HG03159 (cell line): ENCODE results near the gene BRWD1.
"Not testable (repeated sequence)": the region's sequence is repeated elsewhere in the genome, so short reads cannot be mapped to it uniquely, and the experiment has no call there.

ENCODE experiments used
- ATAC-seq: cut with Tn5 transposase; IDR thresholded peaks from one replicate; pipeline ENCODE4 v1.9.1; 2021; ENCODE audit warnings: mild to moderate bottlenecking, moderate library complexity; ENCODE audit not compliant: unreplicated experiment

Gene BRWD1

DNA sequence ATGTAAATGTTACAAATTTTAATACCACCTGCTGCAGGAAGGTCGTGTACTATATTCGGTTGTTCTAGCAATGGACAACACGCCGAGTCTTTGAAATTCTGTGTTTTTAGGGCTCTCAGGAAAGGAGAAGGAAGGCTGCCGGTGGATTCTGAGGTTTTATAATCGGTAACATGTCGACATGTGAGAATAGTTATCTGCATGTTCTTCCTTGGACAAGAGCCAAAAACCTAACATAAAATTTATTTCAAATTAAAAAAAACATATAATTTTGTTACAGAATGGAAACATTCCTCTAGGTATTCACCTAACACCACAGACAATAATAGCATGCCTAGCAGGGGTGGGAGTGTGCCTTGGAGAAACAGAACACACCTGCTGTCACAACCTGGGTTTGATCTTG lies 135.0 kb downstream of the BRWD1 start:
- ATAC-seq: no peak

DNA sequence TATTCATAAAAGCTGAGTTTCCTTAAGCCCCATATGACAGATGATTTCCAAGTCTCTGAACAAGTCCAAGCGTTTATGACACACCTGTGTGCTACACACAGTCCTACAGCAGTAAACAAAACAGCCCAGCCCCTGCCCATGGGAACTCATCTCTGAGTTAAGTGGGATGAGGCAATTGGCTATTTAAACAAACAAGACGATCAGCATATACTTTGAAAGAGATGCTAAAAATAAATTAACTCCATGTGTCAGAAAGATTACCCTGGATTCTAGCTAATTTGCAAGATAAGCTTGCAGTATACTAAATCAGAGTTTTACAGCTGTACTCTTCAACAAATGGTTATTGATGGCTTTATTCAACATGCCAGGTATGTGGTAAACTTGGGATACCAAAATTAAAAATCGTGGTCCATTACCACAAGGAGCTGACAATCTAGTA lies 137.1 kb downstream of the BRWD1 start:
- no peak for ATAC-seq

DNA sequence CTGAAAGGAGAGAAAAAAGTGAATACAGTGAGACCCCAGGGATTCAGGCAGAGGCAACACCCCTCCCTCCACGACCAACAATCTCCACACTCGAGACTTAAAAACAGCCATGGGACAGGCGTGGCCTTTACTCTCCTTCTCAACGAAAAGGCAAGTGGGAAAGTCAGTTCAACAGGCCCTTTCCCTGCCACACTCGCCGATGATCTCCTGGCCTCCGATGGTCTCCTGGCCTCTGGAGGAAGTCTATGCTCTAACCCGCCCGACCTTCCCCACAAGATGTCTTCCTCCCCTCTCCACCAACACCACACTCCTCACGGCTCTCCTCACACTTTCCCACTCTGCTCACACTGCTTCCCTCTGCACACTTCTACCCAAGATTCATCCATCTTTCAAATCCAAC lies 137.8 kb downstream of the BRWD1 start:
- no peak for ATAC-seq

DNA sequence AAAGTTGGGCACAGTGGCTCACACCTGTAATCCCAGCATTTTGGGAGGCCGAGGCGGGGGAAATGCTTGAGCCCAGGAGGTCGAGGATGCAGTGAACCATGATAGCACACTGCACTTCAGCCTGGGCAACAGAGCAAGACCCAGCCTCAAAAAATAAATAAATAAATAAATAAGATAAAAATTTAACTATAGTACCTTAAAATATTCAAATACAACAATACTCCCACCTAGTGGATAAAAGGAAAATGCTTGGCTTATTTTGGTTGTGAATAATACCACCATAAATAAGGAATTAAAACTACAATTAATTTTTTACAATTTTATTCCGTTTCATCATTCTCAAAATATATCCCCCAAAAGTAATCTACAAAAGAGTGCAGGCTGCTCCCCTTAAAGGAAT lies 138.3 kb downstream of the BRWD1 start:
- no peak for ATAC-seq

DNA sequence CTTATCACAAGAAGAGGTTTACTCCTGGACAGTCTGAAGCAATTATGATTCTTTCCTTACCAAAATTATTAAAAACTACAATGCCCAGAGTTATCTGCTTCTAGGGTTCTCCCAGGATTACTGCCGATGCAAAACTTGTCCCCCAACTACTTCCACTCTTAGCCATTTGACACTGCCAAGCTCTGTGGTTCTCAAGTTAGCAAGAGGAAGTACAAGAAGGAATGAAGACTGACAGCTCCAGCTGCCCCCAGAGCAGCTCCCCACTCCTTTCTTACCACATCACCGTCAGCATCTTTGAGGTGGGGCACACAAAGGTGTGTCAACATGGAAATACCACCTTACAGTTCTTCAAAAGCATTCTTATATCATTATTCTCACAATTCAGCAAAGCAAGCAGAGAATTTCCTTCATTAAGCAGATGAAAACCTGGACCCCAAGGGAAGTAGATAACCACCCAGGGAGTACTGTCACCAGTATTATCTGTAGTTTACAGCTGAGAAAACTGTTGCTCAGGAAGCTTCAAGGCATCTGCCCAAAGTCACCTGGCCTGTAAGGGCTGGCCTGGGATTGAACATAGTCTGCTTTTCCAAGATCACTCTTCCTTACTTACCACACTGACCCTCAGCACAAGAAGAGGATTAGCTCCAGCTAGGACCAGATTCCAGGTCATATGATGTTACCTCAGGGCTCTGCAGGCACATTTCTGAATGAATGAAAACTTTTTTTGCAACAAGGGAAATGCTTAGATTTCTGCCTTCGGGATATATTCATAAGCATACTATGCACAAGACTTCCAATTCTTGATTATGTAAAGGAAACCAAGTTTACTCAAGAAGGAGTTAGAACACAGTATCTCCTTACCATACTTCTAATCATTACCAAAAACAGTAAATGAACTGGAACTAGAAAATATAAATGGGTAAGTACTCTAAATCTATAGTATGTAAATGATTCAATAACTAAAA lies 139.4 kb downstream of the BRWD1 start:
- no peak for ATAC-seq

DNA sequence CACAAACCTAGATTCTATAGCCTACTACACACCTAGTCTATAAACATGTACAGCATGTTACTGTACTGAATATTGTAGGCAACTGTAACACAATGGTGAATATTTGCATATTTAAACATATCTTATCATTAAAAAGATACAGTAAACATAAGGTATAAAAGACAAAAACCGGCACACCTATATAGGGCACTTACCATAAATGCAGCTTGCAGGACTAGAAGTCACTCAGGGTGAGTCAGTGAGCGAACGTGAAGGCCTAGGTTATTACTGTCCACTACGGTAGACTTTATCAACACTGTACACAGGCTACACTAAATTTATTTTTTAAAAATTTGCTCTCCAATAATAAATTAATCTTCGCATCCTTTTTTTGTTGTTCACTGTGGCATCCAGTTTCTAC lies 143.5 kb downstream of the BRWD1 start:
- no peak for ATAC-seq

DNA sequence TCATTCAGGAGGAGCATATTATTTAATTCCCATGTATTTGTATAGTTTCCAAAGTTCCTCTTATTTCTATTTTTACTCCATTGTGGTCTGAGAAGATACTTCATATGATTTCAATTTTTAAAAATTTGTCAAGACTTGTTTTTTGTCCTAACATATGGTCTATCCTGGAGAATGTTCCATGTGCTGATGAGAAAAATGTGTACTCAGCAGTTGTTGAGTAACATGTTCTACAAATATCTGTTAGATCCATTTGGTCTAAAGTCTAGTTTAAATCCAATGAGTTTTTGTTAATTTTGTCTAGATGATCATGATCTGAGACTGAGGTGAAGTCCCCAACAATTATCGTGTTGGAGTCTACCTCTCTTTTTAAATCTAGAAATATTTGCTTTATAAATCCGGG lies 144.6 kb downstream of the BRWD1 start:
- ATAC-seq: no peak

DNA sequence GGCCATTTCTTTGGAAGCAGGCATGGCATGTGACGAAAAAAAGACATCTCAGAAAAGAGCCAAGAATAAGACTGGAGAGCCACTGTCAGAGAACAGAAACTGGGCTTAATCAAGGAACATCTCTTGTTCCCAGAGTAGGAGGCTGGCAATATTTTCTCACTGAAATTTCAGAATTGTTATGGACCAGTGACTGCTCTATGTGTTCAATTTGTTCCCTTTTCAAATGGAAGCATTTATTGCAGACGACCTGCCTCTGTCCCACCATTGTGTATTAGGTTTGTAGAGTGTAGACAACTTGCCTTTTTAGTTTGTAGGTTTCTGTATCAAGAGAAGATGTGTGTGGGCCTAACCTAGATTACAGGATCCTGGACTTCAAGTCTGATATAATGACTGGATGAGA lies 148.9 kb downstream of the BRWD1 start:
- ATAC-seq: no peak

DNA sequence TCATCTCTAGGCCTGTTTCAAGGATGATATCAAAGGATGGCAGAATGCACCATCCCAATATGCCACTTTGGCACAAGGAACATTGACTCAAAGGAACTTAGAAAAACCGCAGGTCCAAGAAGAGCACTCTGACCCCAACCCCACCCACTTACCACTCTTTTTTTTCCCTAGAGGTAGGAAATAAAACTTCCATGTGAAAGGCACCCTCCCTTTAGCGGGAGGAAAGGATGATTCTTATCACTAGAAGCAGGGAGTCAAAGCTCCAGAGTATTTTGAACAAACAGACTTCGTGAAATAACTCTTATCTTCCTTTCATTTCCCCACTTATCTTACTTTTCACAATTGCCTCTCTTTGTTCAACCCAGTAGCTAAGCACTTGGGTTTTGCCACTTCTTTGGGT lies 152.4 kb downstream of the BRWD1 start:
- no peak for ATAC-seq

DNA sequence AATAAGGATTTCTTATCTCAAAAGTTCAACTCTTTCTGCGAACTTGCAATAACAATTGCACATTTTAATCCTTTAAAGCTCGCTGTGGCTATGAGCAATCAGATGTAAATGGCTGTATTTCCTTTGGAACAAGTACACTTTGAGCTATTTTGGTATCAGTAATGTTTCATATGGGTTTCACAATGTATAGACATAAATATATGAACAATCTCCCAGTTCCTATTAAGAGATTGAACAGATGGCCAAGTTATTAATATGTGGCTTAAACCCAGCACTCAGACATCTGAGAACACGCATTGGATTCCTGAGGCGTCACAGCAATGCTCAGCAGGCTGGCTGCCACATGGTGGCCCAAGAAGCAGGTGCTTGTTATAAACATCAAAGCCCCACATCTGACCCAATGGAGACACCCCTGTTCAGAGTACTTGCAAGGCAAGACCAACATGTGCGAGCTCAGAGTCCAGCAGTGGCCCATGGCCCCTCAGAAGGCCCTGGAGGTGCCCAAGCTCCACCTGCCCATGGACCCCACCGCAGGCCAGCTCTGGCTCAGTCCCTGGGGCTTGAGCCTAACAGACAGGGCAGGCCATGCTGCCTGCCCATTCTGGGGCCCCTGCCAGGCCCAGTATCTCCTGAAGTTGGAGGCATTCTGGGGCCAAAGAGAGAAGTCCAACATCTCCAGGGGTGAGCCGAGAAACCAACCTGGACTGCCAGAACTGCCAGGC lies 153.9 kb downstream of the BRWD1 start:
- no peak for ATAC-seq

DNA sequence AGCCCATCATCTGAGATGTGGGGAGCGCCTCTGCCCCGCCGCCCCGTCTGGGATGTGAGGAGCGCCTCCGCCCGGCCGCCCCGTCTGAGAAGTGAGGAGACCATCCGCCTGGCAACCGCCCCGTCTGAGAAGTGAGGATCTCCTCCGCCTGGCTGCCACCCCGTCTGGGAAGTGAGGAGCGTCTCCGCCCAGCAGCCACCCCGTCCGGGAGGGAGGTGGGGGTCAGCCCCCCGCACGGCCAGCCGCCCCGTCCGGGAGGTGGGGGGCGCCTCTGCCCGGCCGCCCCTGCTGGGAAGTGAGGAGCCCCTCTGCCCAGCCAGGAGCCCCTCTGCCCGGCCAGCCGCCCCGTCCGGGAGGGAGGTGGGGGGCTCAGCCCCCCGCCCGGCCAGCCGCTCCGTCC lies 156.2 kb downstream of the BRWD1 start:
- not testable (repeated sequence) for ATAC-seq

DNA sequence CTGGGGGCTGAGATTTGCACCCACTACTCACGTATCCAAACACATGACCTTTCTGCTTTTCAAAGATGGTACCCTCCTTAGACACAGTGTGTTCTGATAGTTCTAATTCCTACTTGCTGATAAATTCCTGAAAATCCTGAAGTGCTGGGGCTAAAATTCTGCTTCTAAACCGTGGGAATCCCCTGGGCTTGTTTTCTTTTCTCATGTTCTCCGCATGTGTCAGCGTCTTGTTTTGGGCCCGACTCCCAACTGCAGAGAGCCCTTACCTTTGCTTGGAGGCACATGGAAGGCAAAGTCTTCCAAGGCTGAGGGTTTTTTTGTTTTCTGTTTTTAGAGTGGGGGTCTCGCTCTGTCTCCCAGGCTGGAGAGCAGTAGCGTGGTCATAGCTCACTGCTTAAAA lies 157.4 kb downstream of the BRWD1 start:
- ATAC-seq: no peak

DNA sequence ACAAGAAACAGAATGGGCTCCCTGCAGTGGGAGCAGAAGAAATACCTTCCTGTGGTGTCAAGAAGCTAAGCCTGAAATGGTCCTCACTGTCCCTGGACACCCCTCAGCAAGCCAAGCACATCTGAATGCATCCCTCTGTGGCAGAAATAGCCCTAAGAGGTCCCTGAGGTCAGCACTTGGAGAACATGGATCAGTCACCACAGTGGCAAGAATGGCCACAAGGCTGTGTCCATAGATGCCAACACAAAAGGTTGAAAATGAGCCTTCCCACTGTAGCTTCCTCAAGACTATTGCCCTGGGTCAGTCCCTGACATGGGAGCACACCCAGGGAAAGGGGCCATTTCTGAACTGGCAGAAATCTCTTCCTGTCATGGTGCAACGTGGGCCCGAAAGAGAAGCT lies 157.9 kb downstream of the BRWD1 start:
- no peak for ATAC-seq

DNA sequence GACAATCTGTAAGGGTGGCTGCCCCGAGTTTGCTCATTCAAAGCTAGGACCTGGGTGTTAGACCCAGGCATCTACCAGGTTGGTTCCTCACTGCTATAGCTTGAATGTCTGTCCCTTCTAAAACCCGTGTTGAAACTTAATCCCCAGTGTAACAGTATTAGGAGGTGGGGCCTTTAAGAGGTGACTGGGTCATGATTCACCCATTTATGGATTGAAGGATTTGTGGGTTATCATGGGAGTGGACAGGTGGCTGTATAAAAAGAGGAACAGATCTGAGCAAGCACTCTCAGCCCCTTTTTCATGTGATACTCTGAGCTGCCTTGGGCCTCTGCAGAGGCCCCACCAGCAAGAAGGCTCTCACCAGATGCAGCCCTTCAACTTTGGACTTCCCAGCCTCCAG lies 159.6 kb downstream of the BRWD1 start:
- ATAC-seq: no peak

DNA sequence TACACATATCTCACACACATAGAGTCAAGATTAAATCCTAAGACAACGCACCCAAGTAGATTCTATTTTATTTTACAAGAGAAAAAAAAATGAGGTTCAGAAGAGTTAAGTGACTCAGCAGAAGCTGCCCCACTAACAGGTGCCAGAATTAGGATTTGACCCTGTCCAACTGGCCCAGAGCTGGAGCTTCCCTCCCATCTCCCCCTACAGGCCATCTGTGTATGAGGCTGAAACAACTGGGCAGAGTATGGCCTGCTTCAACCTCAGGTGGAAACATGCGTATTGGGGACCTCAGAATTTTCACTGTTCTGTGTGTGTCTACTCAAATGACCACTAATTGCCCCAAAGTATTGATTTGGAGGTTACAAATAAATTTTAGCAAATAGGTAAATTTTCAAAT lies 160.1 kb downstream of the BRWD1 start:
- no peak for ATAC-seq

DNA sequence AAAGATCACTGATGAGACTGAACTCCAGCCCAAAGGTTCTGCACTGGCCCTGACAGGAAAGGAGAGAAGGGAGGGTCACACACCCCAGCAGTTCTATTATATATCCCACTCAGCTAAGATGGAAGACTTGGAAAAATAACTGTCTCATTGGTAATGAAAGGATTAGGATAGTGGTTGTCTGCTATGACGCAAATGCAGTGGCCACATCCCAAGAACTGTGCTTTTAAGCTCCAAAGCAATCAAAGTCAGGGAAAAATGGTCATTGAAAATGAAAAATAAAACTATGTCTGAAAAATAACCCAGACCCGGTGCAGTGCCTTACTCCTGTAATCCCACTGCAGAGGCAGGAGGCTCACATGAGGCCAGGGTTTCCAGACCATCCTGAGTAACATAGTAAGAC lies 161.2 kb downstream of the BRWD1 start:
- ATAC-seq: no peak

DNA sequence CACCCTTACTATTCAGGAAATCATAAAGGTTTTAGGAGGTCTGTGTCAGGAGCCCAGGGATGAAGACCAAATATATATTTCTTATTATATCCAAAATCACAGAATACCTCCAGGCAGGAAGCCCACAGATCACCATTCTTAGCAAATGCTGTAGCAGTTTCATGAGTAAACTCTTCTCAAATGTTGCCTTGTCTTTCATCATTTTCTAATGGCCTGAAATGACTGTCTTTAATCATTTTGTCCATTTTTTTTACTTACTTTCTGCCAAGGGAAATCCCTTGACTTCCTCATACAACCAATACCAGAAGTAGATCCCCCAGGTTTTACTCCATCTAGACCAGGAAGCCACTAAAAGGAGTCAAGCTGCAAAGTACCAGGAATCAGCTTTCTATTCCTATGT lies 162.6 kb downstream of the BRWD1 start:
- no peak for ATAC-seq

DNA sequence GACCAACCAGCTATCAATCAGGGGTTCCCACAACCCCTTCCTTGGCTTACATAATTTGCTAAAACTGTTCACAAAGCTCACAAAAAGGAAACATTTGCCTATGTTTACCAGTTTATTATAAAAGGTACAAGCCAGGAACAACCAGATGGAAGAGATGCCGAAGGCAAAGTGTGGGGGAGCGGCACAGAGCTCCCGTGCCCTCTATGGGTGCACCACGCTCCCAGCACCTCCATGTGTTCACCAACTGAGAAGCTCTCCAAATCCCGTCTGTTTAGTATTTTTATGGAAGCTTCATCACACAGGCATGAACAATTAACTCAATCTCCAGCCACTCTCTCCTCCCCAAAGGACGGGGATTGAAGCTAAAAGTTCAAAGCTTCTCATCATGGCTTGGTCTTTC lies 163.1 kb downstream of the BRWD1 start:
- no peak for ATAC-seq

DNA sequence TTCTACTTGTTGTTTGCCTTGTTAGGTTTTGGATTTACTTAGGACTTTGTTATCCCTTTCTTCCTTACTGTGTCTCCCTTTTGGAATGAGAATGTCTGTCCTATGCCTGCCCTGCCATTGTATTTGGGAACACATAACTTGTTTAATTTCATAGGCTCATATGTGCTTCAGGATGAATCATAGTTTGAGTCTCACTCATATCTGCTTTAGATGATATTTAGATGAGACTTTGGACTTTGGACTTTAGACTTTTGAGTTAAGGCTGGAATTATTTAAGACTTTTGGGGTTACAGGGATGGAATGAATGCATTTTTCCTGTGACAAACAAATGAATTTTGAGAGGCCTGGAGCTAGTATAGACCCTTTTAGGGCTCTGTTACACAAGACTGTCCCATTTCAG lies 163.6 kb downstream of the BRWD1 start:
- no peak for ATAC-seq

DNA sequence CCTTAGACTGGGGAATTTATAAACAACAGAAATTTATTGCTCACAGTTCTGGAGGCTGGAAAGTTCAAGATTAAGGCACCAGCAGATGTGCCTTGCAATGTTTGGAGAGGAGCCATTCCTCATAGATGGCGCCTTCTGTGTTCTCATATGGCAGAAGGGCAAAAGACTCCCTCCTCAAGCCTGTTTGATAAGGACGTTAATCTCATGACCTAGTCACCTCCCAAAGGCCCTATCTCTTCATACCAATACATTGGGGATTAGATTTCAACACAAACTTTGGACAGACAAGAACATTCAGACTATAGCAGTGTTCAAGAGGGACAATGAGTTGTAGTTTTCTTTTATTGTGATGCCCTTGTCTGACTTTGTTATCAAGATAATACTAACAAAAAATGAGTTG lies 164.5 kb downstream of the BRWD1 start:
- no peak for ATAC-seq

DNA sequence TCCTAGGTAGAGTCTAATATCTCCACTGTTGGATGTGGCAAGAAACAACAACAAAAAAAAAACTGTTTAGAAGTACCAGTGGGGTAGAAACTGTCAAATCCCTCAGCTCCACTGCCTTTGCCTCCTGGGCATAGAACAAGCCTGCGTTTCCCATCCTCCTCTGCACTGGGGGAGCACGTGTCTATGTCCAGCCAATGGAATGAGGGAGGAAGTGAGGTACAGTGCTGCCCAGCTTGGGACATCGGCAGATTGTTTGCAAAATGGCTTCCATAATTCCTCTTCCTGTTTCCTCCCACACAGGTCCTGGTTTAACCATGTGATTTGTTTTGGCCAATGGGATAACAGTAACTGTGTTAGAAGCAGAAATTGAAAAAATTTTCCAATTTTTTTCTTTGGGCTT lies 169.2 kb downstream of the BRWD1 start:
- no peak for ATAC-seq

DNA sequence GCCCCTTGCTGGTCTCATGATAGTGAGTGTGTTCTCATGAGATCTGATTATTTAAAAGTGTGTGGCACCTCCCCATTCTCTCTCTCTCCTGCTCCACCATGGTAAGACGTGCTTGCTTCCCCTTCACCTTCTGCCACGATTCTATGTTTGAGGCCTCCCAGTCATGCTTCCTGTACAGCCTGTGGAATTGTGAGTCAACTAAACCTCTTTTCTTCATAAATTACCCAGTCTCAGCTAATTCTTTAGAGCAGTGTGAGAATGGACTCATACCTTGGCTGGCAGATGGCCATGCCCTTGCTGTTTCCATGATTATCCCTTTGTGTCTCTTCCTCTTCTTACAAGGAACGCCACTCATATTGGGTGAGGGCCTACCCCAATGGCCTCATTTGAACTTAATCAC lies 170.5 kb downstream of the BRWD1 start:
- ATAC-seq: no peak
